ENCODE measurements around the gene FAM168B.

GRCh38 chr2:131031431-131031841 lies 61.8 kb downstream of the FAM168B start:
- no peak for TF ChIP-seq GATA2 (IDR thresholded peaks at IDR 0.05; ENCODE audit: low read depth, low read length)
- TF ChIP-seq GATA3 (IDR thresholded peaks at IDR 0.05; ENCODE audit: low read depth, low read length): no peak
